Right lobe of liver (tissue), 6 donors: ENCODE data around the gene RNU5D-1. TPM values are rescaled to one million over a fixed set of nuclear protein-coding genes. Genes with fewer than 3 reads are reported as not detected.
A peak's percentile ranks its signal among the peaks of the same experiment; 100 is the strongest.

ENCODE experiments used
- ATAC-seq, 4 donors: fragments of 200-7000 bp; cut with Tn5 transposase; one replicate each; pipeline ENCODE4 v1.9.1; 2020; ENCODE audit warnings: mild to moderate bottlenecking in 4 of 4, moderate library complexity in 4 of 4
- DNase-seq, 3 donors: peaks; one replicate each; pipeline ENCODE4 v3.0.0-alpha.2; 2020
- H3K27ac ChIP-seq, 3 donors: fragments of 200-600 bp; one replicate each; pipeline ENCODE4 v1.8.0; 2022
- H3K27me3 ChIP-seq, 2 donors: fragments of 200-600 bp; one replicate each; pipeline ENCODE4 v1.8.0; 2022
- H3K36me3 ChIP-seq, 4 donors: fragments of 200-600 bp; sonication (generic) in 1 of 4; one replicate each; pipeline versions ENCODE4 v1.5.1 to v1.8.0; 2017 to 2022; ENCODE audit warnings: control low read depth in 1 of 4
- H3K4me1 ChIP-seq, 4 donors: fragments of 200-600 bp; sonication (generic) in 1 of 4; one replicate each; pipeline versions ENCODE4 v1.5.1 to v1.8.0; 2017 to 2022; ENCODE audit warnings: control low read depth in 1 of 4
- H3K4me3 ChIP-seq, 3 donors: fragments of 200-600 bp; one replicate each; pipeline ENCODE4 v1.8.0; 2022
- H3K9me3 ChIP-seq, 4 donors: fragments of 200-600 bp; sonication (generic) in 1 of 4; one replicate each; pipeline versions ENCODE4 v1.5.1 to v1.8.0; 2017 to 2022; ENCODE audit warnings: control low read depth in 1 of 4
- POLR2A ChIP-seq: fragments of 450-650 bp; IDR thresholded peaks from one replicate; pipeline ENCODE4 v1.6.1; 2017; ENCODE audit warnings: antibody characterized with exemption, mild to moderate bottlenecking
- WGBS: methylation state at CpG from one replicate; pipeline ENCODE4 v1.1.6; 2018; ENCODE audit warnings: low coverage, low lambda C conversion rate; ENCODE audit not compliant: insufficient coverage; ENCODE audit errors: missing lambda C conversion rate; 5-methylcytosine and 5-hydroxymethylcytosine counted together
- intact Hi-C, 2 donors: fragments of 100-400 bp; cut with DNase I; formaldehyde crosslinking; loops; one replicate each; pipeline versions ENCODE4 v1.11.2 to v1.14.1; 2022
- total RNA-seq, 6 experiments: library from RNA; depleted of rRNA in 2 of 6; stranded (reverse); fragments of >200 nt in 2 of 6; fragmentation: NEBNext Ultra II Directional in 3 of 6; extraction: Animal tissue kit (Norgen Biotek cat#: 25700) in 3 of 6; gene quantifications; one replicate each; pipeline versions ENCODE4 v1.1.0 to v1.2.4, GENCODE V29; 2016 to 2023
- TF ChIP-seq, protein P1 (sequence below), 4 donors: fragments of 200-600 bp in 3 of 4; fragments of 450-650 bp in 1 of 4; IDR thresholded peaks; one replicate each; pipeline versions ENCODE4 v1.5.1 to v1.8.0; 2016 to 2022; ENCODE audit warnings: antibody characterized with exemption in 4 of 4, mild to moderate bottlenecking in 2 of 4
- donor health status: DM: no; HTN: yes; CAD: no.
- donor health status: DM: no; HTN: no; CAD: no.
- donor health status: DM: no; HTN: no; CAD: no.
- donor health status: DM: no; HTN: yes; CAD: no.
- donor health status: DM: no; HTN: yes; CAD: no.

RNU5D-1 gene
- total RNA-seq, 6 experiments from 2014 or later, result not detected

DNA sequence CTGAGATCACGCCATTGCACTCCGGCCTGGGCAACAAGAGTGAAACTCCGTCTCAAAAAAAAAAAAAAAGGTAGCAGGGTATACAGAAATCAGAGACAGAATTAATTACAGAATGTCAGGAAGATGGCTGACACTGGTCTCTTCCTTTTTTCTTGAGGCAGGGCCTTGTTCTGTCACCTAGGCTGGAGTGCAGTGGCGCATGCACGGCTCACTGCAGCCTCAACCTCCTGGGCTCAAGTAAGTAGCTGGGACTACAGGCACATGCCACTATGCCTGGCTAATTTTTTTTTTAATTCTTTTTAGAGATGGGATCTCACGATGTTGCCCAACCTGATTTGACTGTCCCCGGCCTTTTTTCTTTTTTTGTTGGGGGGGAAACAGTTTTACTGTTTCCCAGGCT, 16.4 kb downstream of the RNU5D-1 start:
- intact Hi-C loops, result no loop called here
- no peak overlapping the region for H3K4me3 ChIP-seq
- no peaks in the 10 kb centered on the region for H3K9me3 ChIP-seq
- WGBS, result 63% methylated on average over 3 of the region's 7 CpGs
- TF ChIP-seq POLR2A, result no peak
- TF ChIP-seq, protein P1, sequence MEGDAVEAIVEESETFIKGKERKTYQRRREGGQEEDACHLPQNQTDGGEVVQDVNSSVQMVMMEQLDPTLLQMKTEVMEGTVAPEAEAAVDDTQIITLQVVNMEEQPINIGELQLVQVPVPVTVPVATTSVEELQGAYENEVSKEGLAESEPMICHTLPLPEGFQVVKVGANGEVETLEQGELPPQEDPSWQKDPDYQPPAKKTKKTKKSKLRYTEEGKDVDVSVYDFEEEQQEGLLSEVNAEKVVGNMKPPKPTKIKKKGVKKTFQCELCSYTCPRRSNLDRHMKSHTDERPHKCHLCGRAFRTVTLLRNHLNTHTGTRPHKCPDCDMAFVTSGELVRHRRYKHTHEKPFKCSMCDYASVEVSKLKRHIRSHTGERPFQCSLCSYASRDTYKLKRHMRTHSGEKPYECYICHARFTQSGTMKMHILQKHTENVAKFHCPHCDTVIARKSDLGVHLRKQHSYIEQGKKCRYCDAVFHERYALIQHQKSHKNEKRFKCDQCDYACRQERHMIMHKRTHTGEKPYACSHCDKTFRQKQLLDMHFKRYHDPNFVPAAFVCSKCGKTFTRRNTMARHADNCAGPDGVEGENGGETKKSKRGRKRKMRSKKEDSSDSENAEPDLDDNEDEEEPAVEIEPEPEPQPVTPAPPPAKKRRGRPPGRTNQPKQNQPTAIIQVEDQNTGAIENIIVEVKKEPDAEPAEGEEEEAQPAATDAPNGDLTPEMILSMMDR (IDR thresholded peaks at IDR 0.05), result no peak
- no peaks in the 10 kb centered on the region for H3K36me3 ChIP-seq
- DNase-seq, result no peak
- H3K27ac ChIP-seq, result no peak overlapping the region
- H3K4me1 ChIP-seq, result peaks cover 0 to 3% (median 0%) of the 10 kb centered on the region in 4 donors
- peak in 3 of 4 donors; percentile 11 to 26 (median 17) for ATAC-seq
- H3K27me3 ChIP-seq, result no peaks in the 10 kb centered on the region

DNA sequence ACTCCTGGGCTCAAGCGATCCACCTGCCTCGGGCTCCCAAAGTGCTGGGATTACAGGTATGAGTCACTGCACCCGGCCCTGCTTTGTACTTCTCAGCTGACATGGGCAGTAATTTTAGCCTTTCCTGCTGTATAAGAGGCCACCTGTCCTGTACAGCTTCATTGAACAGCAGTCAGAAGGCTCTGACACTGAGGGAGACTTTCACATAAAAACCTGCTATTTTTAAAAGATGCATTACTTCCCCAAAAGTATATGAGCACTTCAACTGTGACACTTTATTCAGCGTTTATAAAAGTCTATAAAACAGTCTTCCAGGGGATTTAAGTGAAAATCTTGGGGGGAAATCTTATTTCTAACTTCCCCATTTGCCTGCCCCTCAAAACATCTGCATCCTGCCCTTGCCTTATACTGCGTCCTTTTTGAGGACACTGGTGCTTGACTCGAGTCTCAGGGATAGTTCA, 17.6 kb downstream of the RNU5D-1 start:
- no peaks in the 10 kb centered on the region for H3K36me3 ChIP-seq
- ATAC-seq, result no peak
- 46% methylated on average over 6 of the region's 6 CpGs for WGBS
- H3K4me3 ChIP-seq, result no peak overlapping the region
- TF ChIP-seq, protein P1 (IDR thresholded peaks at IDR 0.05), result no peak
- TF ChIP-seq POLR2A, result no peak
- H3K27ac ChIP-seq, result no peak overlapping the region
- intact Hi-C loops, result no loop called here
- no peaks in the 10 kb centered on the region for H3K27me3 ChIP-seq
- no peaks in the 10 kb centered on the region for H3K9me3 ChIP-seq
- DNase-seq, result no peak
- peaks cover 0 to 5% (median 0%) of the 10 kb centered on the region in 4 donors for H3K4me1 ChIP-seq

DNA sequence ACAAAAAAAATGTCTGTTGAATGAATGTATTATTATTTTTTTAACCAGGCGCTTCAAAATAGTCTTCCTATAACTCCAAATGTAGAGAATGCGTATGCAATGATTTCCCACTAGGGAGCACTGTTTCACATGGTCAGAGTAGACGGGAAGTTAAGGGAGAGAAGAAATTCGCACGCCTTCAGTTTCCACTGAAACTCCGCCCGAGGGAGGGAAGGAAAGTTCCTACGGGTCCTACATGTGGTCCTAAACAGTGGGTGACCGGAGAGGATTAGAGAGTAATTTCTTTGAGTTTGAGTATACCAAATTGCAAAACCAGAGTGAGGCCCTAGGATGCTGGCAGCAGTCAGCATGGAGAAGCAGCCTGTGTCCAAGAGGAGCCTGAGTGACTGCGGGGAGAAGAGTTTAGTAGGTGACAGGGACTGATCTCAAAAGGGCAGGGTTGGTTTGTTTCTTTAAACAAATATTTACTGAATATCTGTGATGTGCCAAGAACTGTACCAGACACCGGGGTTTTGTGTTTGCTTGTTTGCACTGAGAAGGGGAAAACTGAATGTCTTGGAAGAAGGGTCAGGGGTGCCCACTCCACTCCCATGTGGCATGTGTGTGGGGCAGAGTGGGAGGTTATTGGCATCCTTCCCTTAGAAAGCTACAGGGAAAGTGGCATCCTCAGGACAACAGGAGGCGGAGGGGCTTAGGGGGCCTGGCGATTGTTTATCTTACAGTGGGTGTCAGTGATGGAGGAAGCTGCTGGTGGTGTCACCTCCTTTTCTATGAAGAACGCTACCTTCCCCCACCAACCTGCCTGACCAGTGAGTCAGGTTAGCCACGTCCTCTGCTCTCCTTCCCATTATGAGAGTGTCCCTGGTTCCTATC, 22.8 kb downstream of the RNU5D-1 start:
- no peaks in the 10 kb centered on the region for H3K27me3 ChIP-seq
- no peaks in the 10 kb centered on the region for H3K36me3 ChIP-seq
- ATAC-seq, result peak; percentile 82 to 94 (median 88)
- peaks cover 0 to 13% (median 0%) of the 10 kb centered on the region in 4 donors for H3K4me1 ChIP-seq
- H3K27ac ChIP-seq, result no peak overlapping the region
- DNase-seq, result no peak
- H3K4me3 ChIP-seq, result no peak overlapping the region
- H3K9me3 ChIP-seq, result no peaks in the 10 kb centered on the region
- no peak for TF ChIP-seq POLR2A
- TF ChIP-seq, protein P1 (IDR thresholded peaks at IDR 0.05), result peak; percentile 30 to 49 (median 44)
- intact Hi-C loops, result no loop called here
- 35% methylated on average over 11 of the region's 15 CpGs for WGBS

DNA sequence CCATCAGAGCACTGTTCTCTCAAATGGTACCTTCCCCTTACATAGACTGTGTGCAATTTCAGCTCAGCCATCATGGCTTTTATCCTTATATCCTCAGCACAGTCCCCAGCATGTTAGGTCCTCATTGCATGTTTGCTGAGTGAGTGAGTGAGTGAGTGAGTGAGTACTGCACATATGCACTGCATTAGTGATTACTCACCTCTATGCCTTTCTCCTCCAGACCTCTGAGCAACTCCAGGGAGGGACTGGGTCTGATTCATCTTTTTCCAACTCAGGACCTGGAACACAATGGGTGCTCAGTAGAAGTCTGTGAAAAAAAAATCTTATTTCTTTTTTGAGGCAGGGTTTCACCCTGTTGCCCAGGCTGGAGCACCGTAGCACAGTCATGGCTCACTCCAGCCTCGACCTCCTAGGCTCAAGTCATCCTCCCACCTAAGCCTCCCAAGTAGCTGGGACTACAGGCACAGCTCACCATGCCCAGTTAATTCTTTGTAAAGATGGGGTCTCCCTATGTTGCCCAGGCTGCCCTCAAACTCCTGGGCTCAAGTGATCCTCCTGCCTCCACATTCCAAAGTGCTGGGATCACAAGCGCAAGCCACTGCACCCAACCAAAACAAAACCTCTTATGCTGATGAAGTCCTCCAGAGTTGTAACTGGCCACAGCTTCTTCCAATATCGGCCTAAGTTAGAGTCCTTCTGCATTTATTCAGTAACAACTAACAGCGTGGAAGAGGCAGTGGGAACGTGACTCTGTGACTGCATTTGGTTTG, 23.7 kb downstream of the RNU5D-1 start:
- peak in 1 of 4 donors; percentile 15 for ATAC-seq
- 90% methylated on average over 5 of the region's 6 CpGs for WGBS
- DNase-seq, result no peak

More for the DNA sequence above, 23.7 kb downstream of the RNU5D-1 start:
- Histone ChIP-seq H3K27ac (no peak overlapping the region), H3K4me1 (peaks cover 0 to 13% (median 0%) of the 10 kb centered on the region in 4 donors), H3K9me3 (no peaks in the 10 kb centered on the region), H3K27me3 (no peaks in the 10 kb centered on the region), H3K36me3 (no peaks in the 10 kb centered on the region), H3K4me3 (no peak overlapping the region)
- intact Hi-C loops, result no loop called here
- no peak for TF ChIP-seq POLR2A
- TF ChIP-seq, protein P1 (IDR thresholded peaks at IDR 0.05), result no peak
